HEK293T (cell line): Measurements from ENCODE around the gene MBOAT1.
"Not testable (repeated sequence)": the region's sequence is repeated elsewhere in the genome, so short reads cannot be mapped to it uniquely, and the experiment has no call there.

Experiments
- CTCF ChIA-PET: fragments of 350-600 bp; formaldehyde crosslinking; extraction: SDS; loops from one replicate; lab custom pipeline; 2021; ENCODE audit warnings: antibody characterized with exemption, inconsistent platforms; lab: Yijun Ruan, JAX
- POLR2A ChIA-PET: fragments of 350-600 bp; formaldehyde crosslinking; extraction: SDS; loops from one replicate; lab custom pipeline; 2020; ENCODE audit warnings: antibody characterized with exemption, inconsistent platforms; lab: Yijun Ruan, JAX
- DNase-seq: peaks from one replicate; pipeline ENCODE4 v3.0.0; 2012; ENCODE audit warnings: mixed read lengths; ENCODE audit errors: extremely low spot score
- ARNT ChIP-seq: fragments of 450-650 bp; IDR thresholded peaks from 2 replicates; pipeline ENCODE4 v1.6.1; 2017; ENCODE audit warnings: mild to moderate bottlenecking
- BHLHE40 ChIP-seq: fragments of 450-650 bp; IDR thresholded peaks from 2 replicates; pipeline ENCODE4 v1.6.1; 2016; ENCODE audit warnings: mild to moderate bottlenecking, moderate library complexity, borderline replicate concordance
- CTBP1 ChIP-seq: fragments of 450-650 bp; IDR thresholded peaks from 2 replicates; pipeline ENCODE4 v1.6.1; 2016; ENCODE audit warnings: borderline replicate concordance
- ELF4 ChIP-seq: fragments of 450-650 bp; IDR thresholded peaks from 2 replicates; pipeline ENCODE4 v1.6.1; 2017; ENCODE audit warnings: antibody characterized with exemption
- FOXA1 ChIP-seq: fragments of 450-650 bp; IDR thresholded peaks from 2 replicates; pipeline ENCODE4 v1.6.1; 2016; ENCODE audit warnings: mild to moderate bottlenecking
- FOXK2 ChIP-seq: fragments of 450-650 bp; IDR thresholded peaks from 2 replicates; pipeline ENCODE4 v1.6.1; 2016; ENCODE audit warnings: mild to moderate bottlenecking
- FOXM1 ChIP-seq: fragments of 450-650 bp; IDR thresholded peaks from 2 replicates; pipeline ENCODE4 v1.6.1; 2017; ENCODE audit warnings: mild to moderate bottlenecking, borderline replicate concordance
- HDGF ChIP-seq: fragments of 450-650 bp; IDR thresholded peaks from 2 replicates; pipeline ENCODE4 v1.6.1; 2017; ENCODE audit warnings: antibody characterized with exemption, borderline replicate concordance
- L3MBTL2 ChIP-seq: fragments of 450-650 bp; conservative IDR thresholded peaks from 2 replicates; pipeline ENCODE4 v1.6.1; 2016; ENCODE audit warnings: mild to moderate bottlenecking
- LEF1 ChIP-seq: fragments of 450-650 bp; IDR thresholded peaks from 2 replicates; pipeline ENCODE4 v1.6.1; 2017; ENCODE audit warnings: mild to moderate bottlenecking, borderline replicate concordance
- NFRKB ChIP-seq: fragments of 450-650 bp; IDR thresholded peaks from 2 replicates; pipeline ENCODE4 v1.6.1; 2016; ENCODE audit warnings: mild to moderate bottlenecking, moderate library complexity
- PKNOX1 ChIP-seq: fragments of 450-650 bp; IDR thresholded peaks from 2 replicates; pipeline ENCODE4 v1.6.1; 2016
- SP1 ChIP-seq: fragments of 450-650 bp; IDR thresholded peaks from 2 replicates; pipeline ENCODE4 v1.6.1; 2017
- SUZ12 ChIP-seq: fragments of 450-650 bp; IDR thresholded peaks from 2 replicates; pipeline ENCODE4 v1.6.1; 2016; ENCODE audit warnings: mild to moderate bottlenecking
- TARDBP ChIP-seq: fragments of 450-650 bp; IDR thresholded peaks from 2 replicates; pipeline ENCODE4 v1.6.1; 2016
- ZNF384 ChIP-seq: fragments of 450-650 bp; IDR thresholded peaks from 2 replicates; pipeline ENCODE4 v1.6.1; 2016

Gene MBOAT1

GRCh38 chr6:20188630-20189075 lies 23.6 kb downstream of the MBOAT1 start:
- CTCF ChIA-PET = no interaction called here

GRCh38 chr6:20186981-20187380 lies 25.3 kb downstream of the MBOAT1 start:
- CTCF ChIA-PET = no interaction called here
- DNase-seq = no peak
- POLR2A ChIA-PET = no interaction called here
- TF ChIP-seq PKNOX1 = no peak
- no peak for TF ChIP-seq CTBP1
- no peak for TF ChIP-seq ZNF384
- TF ChIP-seq ARNT = no peak
- TF ChIP-seq HDGF = no peak
- TF ChIP-seq FOXM1 = no peak
- TF ChIP-seq FOXK2 = no peak
- TF ChIP-seq ELF4 = no peak
- TF ChIP-seq SUZ12 = no peak
- TF ChIP-seq NFRKB = no peak

More at GRCh38 chr6:20188630-20189075, 23.6 kb downstream of the MBOAT1 start:
- POLR2A ChIA-PET = no interaction called here
- TF ChIP-seq TARDBP (no peak), CTBP1 (no peak), BHLHE40 (no peak), PKNOX1 (no peak), SP1 (no peak), FOXA1 (no peak), FOXK2 (no peak), ELF4 (no peak), LEF1 (no peak), SUZ12 (no peak), FOXM1 (no peak), ZNF384 (no peak), NFRKB (no peak), HDGF (no peak), ARNT (no peak)
- no peak for DNase-seq

GRCh38 chr6:20183706-20184105 lies 28.6 kb downstream of the MBOAT1 start:
- TF ChIP-seq ELF4 (no peak), SP1 (no peak), ARNT (no peak), ZNF384 (no peak), FOXA1 (no peak), FOXK2 (no peak), PKNOX1 (no peak)
- CTCF ChIA-PET = interaction anchor here (0.7 kb wide), 1 partner anchor 797 kb away, joined by 3 read pairs; no protein-coding TSS in a partner anchor
- POLR2A ChIA-PET = no interaction called here
- DNase-seq = no peak

- CTCF ChIA-PET = interaction anchor here (0.7 kb wide), 1 partner anchor 798 kb away, joined by 3 read pairs; no protein-coding TSS in a partner anchor
- DNase-seq = no peak
- POLR2A ChIA-PET = no interaction called here
- TF ChIP-seq PKNOX1 = no peak
- TF ChIP-seq HDGF = no peak
- TF ChIP-seq SUZ12 = no peak
- no peak for TF ChIP-seq ZNF384
- no peak for TF ChIP-seq LEF1
- no peak for TF ChIP-seq NFRKB
- no peak for TF ChIP-seq FOXM1
Measured at GRCh38 chr6:20182926-20183521, 29.2 kb downstream of the MBOAT1 start.

GRCh38 chr6:20182069-20182468 lies 30.2 kb downstream of the MBOAT1 start:
- no peak for TF ChIP-seq BHLHE40
- no peak for TF ChIP-seq HDGF
- no peak for TF ChIP-seq ARNT
- no peak for TF ChIP-seq SP1
- DNase-seq = no peak
- ChIA-PET CTCF (interaction anchor here (0.6 kb wide), 1 partner anchor 30 kb away, joined by 3 read pairs; the partner anchor contains the start of gene MBOAT1), POLR2A (no interaction called here)

- ChIA-PET CTCF (no interaction called here), POLR2A (no interaction called here)
- no peak for TF ChIP-seq FOXK2
- TF ChIP-seq FOXM1 = no peak
- TF ChIP-seq SP1 = no peak
- no peak for TF ChIP-seq FOXA1
- no peak for TF ChIP-seq NFRKB
- no peak for TF ChIP-seq PKNOX1
- no peak for TF ChIP-seq CTBP1
- no peak for TF ChIP-seq L3MBTL2
- no peak for TF ChIP-seq TARDBP
- no peak for TF ChIP-seq LEF1
- TF ChIP-seq ARNT = no peak
- no peak for DNase-seq
Measured at GRCh38 chr6:20180935-20181334, 31.3 kb downstream of the MBOAT1 start.

GRCh38 chr6:20179287-20180045 lies 32.8 kb downstream of the MBOAT1 start:
- DNase-seq, CTCF ChIA-PET, POLR2A ChIA-PET: not testable (repeated sequence)
